Activated CD8-positive, alpha-beta memory T cell treated with anti-CD3 and anti-CD28 coated beads, Interleukin-2, amount 50 U/mL, for 4 hours (primary cell): ENCODE measurements around the gene OXCT1.

Source experiments
- DNase-seq: peaks from one replicate; pipeline ENCODE4 v3.0.0-alpha.2; 2020

Gene OXCT1

GRCh38 chr5:41707853-41708603 lies 162.2 kb downstream of the OXCT1 start:
- no peak for DNase-seq

DNA sequence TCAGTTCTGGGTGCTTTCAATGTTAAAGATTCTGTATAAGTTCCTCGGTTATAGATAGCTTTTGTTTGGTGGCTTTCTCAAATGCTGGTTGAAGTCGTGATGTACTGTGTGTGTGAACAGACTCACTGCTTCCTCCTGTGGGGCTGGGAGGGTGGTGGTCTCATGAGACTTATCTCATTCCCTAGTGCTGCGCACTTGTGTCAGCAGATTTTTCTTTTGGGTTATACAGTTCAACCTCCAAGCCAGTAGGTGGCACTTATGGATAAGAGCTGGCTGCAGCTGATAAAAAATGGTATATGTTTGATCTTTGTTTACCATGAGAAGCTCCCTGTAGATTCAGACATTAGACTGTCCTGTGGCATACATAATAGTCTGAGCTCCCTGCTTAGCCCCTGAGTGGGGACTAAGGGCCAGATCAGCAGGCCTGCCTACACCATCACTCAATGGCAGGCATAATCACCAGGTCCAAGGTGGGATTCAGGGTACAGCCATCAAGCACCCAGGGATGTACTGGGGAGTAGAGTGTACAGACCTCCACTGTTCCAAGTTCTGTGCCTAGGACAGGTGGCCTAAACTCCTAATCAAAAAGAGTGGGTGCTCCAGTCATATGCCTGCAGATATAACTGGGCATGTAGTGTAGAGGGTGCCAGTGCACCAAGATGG lies 174.2 kb downstream of the OXCT1 start:
- no peak for DNase-seq

DNA sequence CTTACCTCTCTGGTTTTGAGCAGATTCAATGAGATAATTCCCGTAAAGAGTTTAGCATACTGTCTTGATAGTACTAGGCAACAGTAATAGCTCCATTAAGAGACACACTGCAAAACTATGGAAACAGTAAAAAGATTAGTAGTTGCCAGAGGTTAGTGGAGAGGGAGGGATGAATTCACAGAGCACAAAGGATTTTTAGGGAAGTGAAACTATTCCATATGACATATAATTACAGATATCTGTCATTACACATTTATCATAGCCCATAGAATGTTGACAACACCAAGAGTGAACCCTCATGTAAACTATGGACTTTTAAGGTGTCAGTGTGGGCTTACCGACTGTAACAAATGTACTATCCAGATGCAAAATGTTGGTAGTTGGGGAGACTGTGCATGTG lies 183.5 kb downstream of the OXCT1 start:
- DNase-seq, result no peak

GRCh38 chr5:41686191-41686590 lies 184.0 kb downstream of the OXCT1 start:
- no peak for DNase-seq

DNA sequence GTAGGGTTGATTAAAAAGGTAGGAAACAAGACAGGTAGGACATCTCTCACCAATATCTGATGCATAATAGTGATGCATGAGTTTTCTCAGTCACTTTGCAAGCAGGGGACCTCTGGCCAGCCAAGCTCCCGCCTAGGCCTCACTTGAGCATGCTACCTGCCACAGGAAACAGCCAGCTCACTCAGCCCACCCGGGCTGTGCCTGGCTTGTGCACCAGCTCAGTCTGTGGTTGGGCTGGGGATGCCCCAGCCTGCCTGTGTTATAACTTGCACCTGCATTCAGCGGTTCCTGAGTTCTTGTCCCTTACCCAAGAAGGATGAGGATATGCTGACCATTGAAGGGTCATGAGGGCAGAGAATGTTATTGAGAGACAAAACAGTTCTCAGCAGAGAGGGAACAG lies 187.0 kb downstream of the OXCT1 start:
- no peak for DNase-seq

DNA sequence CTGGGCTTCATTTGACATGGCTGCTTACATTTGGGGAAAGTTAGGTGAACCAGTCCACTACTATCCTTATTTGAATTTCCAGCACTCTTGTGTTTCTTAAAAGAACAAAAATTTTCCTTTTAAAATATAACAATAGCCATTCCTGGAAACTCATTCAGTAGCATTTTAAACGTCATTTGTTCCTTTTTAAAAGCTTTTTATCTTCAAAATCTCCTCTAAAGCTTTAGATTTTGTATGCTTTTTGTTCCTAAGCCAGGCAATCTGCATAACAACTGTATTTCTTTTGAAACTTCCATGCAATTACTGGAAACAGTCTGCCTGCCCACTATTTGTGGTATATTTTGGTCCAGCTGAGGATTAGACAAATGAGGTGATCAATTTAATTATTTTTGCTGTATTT lies 187.6 kb downstream of the OXCT1 start:
- DNase-seq, result no peak

DNA sequence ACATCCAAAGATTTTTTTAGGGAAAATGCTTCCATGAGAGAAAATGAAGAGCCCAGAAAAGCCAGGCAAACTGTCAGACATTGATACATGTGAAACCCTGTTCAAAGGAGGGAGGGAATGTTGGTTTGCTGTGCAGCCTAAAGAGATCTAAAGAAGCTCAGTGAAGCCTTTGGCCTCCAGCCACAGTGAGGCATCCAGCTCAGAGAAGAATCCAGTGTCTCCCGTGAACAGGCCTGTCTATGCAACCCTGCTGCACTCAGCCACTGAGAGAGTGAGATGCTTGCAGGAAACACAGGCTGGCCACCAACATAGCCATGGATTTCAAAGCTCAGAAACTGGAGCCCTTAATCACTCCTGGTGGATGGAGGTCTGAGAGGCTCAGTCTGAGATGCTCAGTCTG lies 188.4 kb downstream of the OXCT1 start:
- no peak for DNase-seq
